GM12801 (cell line): ENCODE results near the gene ITGA8.

ENCODE experiments used
- CTCF ChIP-seq: IDR thresholded peaks from one replicate; pipeline ENCODE4 v1.5.1; 2011; ENCODE audit warnings: control low read depth; ENCODE audit not compliant: insufficient read length; ENCODE audit errors: extremely low read depth

The ITGA8 gene

GRCh38 chr10:15487376-15487775 lies 232.3 kb downstream of the ITGA8 start:
- TF ChIP-seq CTCF: no peak

GRCh38 chr10:15486404-15486803 lies 233.3 kb downstream of the ITGA8 start:
- TF ChIP-seq CTCF: no peak

- TF ChIP-seq CTCF: no peak
Observed at GRCh38 chr10:15485684-15486316, 233.9 kb downstream of the ITGA8 start.

- no peak for TF ChIP-seq CTCF
Observed at GRCh38 chr10:15485027-15485426, 234.7 kb downstream of the ITGA8 start.

- no peak for TF ChIP-seq CTCF
Observed at GRCh38 chr10:15484128-15484527, 235.6 kb downstream of the ITGA8 start.

- no peak for TF ChIP-seq CTCF
Observed at GRCh38 chr10:15483215-15484075, 236.3 kb downstream of the ITGA8 start.

- TF ChIP-seq CTCF: no peak
Observed at GRCh38 chr10:15482156-15482555, 237.6 kb downstream of the ITGA8 start.
